ENCODE measurements around the gene RPS5.
A peak's percentile ranks its signal among the peaks of the same experiment; 100 is the strongest.

RPS5 gene

DNA sequence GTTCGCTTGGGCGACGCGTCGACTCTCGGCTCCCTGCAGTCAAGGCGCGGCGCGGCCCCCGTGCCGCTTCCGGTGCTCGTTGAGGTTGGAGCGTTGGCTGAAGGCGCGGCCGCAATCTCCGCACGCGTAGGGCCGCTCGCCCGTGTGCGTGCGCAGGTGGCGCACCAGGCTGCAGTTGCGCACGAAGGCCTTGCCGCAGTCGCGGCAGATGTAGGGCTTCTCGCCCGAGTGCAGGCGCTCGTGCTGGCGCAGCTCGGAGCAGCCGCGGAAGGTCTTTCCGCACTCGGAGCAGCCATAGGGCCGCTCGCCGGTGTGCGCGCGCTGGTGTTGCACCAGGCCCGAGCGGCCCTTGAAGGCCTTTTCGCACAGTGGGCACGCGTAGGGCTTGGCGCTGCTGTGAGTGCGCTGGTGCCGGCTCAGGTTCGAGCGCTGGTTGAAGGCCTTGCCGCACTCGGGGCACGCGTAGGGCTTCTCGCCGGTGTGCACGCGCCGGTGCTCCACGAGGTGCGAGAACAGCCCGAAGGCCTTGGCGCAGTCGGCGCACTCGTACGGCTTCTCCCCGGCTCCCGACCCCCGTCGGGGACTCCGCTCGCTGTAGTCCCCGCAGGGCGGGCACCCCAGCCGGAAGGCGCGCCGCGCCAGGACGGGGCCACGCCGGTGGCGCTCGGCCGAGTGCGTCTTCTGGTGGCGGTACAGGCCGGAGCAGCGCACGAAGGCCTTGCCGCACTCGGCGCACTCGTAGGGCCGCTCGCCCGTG lies 19.2 kb upstream of the RPS5 start:
- H2BK12ac ChIP-seq (ENCODE audit: low read length) = no peak overlapping the region
- no peak overlapping the region for H2AFZ ChIP-seq (ENCODE audit: low read length)
- H3K36me3 ChIP-seq (replicated peaks in 1 of 2; ENCODE audit: control insufficient read depth in 2 of 2, insufficient read depth in 2 of 2, low read length in 2 of 2) = peaks cover 8 to 17% of the 10 kb centered on the region in 2 donors
- no peak overlapping the region for H2BK120ac ChIP-seq (ENCODE audit: low read depth, low read length)
- H2BK15ac ChIP-seq (ENCODE audit: low read length) = no peak overlapping the region
- H4K8ac ChIP-seq (ENCODE audit: low read depth, low read length) = no peak overlapping the region
- no peak overlapping the region for H3K27ac ChIP-seq (replicated peaks; ENCODE audit: low read length)
- peaks cover 5% of the 10 kb centered on the region for H3K79me1 ChIP-seq (ENCODE audit: low read depth, low read length)
- no peaks in the 10 kb centered on the region for H3K9me3 ChIP-seq (replicated peaks in 1 of 2; ENCODE audit: control insufficient read depth in 2 of 2, insufficient read depth in 1 of 2, low read depth in 1 of 2, low read length in 2 of 2)
- no peak overlapping the region for H3K4me3 ChIP-seq (ENCODE audit: low read length in 2 of 2)
- DNase-seq (ENCODE audit: low spot score) = no peak
- no peak overlapping the region for H3K4me2 ChIP-seq (ENCODE audit: insufficient read depth, low read length, poor library complexity, severe bottlenecking)
- H3K4ac ChIP-seq (ENCODE audit: low read length) = no peak overlapping the region
- no CpG with 5 or more reads among the region's 106 CpGs for WGBS, 2 donors (ENCODE audit: extremely low coverage in 2 of 2, insufficient read length in 2 of 2, insufficient replicate concordance in 1 of 2)
- no peak overlapping the region for H2AK5ac ChIP-seq (ENCODE audit: low read depth, low read length)
- no peak overlapping the region for H3K18ac ChIP-seq (ENCODE audit: low read length)
- H3K27me3 ChIP-seq (ENCODE audit: control insufficient read depth in 3 of 3, insufficient read depth in 3 of 3, low read depth in 1 of 3, low read length in 3 of 3) = no peaks in the 10 kb centered on the region
- H3K14ac ChIP-seq (ENCODE audit: low read length) = no peak overlapping the region
- no peak overlapping the region for H2BK5ac ChIP-seq (ENCODE audit: low read length)
- H3K9ac ChIP-seq (ENCODE audit: low read depth, low read length, poor library complexity) = no peak overlapping the region
- peak overlapping the region; percentile 31 for H3K23ac ChIP-seq (ENCODE audit: low read depth, low read length, poor library complexity)
- no peak overlapping the region for H4K91ac ChIP-seq (ENCODE audit: low read depth, low read length, poor library complexity)
- H3K4me1 ChIP-seq (ENCODE audit: control insufficient read depth in 2 of 2, insufficient read depth in 1 of 2, low read depth in 1 of 2, low read length in 2 of 2) = no peaks in the 10 kb centered on the region

DNA sequence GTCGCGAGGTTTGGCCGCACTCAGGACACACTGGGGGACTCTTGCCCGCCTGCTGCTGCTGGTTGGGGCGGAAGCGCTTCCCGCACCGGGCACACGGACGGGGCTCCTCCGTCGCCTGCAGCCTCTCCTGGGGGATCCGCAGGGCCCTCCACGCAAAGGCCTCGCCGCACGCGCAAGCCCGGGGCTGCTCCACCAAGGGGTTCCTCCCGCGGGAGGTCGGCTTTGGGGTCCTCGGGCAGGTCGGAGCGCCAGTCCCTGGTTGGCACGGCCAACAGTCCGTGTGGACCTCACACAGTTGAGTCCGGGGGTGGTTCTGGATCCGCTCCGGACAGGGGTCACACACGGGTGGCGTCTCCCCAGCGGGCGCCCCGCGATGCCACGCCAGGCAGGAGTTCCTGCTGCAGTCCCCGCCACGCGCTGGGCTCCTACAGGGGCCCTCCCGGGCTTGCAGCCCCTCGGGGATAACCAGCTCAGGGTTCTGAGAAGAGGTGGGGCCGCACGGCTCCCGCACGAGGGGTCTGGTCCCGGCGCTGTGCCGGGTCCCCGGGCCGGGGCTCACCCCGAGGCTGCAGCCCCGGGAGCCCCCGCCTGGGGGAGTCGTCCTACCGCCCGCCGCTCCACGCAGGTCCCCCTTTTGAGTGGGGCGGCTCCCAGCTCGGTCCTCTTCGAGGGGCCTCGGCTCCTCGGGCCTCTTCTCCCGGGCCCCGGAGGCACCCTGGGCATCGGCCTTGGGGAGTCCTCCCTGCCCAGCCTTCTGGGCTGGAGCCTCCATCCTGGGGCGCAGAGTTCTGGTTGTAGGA lies 18.3 kb upstream of the RPS5 start:
- WGBS, 2 donors (ENCODE audit: extremely low coverage in 2 of 2, insufficient read length in 2 of 2, insufficient replicate concordance in 1 of 2) = no CpG with 5 or more reads among the region's 68 CpGs

DNA sequence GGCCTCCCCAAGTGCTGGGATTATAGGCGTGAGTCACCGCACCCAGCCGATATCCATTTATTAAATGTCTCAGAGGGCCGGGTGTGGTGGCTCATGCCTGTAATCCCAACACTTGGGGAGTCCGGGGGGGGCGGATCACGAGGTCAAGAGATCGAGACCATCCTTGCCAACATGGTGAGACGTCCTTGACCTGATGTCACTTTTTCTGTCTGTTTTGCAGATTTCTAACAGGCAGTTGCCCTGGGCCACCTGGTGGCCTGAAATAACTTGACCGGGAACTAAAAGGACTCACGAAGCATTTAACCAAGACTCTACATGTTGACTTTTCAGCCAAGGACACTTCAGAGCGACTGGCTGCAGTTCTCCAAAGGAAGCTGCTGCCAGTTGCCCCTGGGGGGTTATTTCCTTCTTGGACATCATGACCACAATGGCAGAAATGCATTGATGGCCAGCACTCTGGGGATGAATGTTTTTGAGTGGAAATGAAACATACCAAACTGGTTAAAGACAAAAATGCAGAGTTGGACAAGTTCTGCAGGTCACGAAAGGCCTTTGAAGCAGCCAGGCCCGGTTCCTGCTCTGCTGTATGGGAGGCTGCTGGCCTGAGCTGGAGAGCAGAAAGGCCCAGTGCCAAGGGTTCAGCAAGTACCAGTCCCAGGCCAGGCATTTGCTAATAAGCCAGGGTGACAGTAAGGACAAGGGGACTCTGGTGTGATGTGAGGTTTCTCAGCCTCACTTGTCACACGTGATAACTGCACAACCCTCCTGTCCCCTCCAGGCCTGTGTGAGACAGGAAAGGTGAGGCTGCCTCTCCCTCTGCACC lies 14.5 kb upstream of the RPS5 start:
- Histone ChIP-seq H4K8ac (ENCODE audit: low read depth, low read length) (no peak overlapping the region), H3K27ac (replicated peaks; ENCODE audit: low read length) (no peak overlapping the region), H3K4ac (ENCODE audit: low read length) (no peak overlapping the region), H3K9me3 (replicated peaks in 1 of 2; ENCODE audit: control insufficient read depth in 2 of 2, insufficient read depth in 1 of 2, low read depth in 1 of 2, low read length in 2 of 2) (no peaks in the 10 kb centered on the region), H3K4me1 (ENCODE audit: control insufficient read depth in 2 of 2, insufficient read depth in 1 of 2, low read depth in 1 of 2, low read length in 2 of 2) (no peaks in the 10 kb centered on the region), H3K9ac (ENCODE audit: low read depth, low read length, poor library complexity) (no peak overlapping the region), H2BK12ac (ENCODE audit: low read length) (no peak overlapping the region), H3K4me3 (ENCODE audit: low read length in 2 of 2) (peak overlapping the region in 1 of 2 donors; percentile 23), H3K14ac (ENCODE audit: low read length) (no peak overlapping the region), H3K27me3 (ENCODE audit: control insufficient read depth in 3 of 3, insufficient read depth in 3 of 3, low read depth in 1 of 3, low read length in 3 of 3) (no peaks in the 10 kb centered on the region), H3K36me3 (replicated peaks in 1 of 2; ENCODE audit: control insufficient read depth in 2 of 2, insufficient read depth in 2 of 2, low read length in 2 of 2) (peaks cover 3 to 8% of the 10 kb centered on the region in 2 donors), H4K91ac (ENCODE audit: low read depth, low read length, poor library complexity) (no peak overlapping the region), H3K18ac (ENCODE audit: low read length) (no peak overlapping the region), H3K4me2 (ENCODE audit: insufficient read depth, low read length, poor library complexity, severe bottlenecking) (no peak overlapping the region), H3K79me1 (ENCODE audit: low read depth, low read length) (peaks cover 1% of the 10 kb centered on the region), H2AK5ac (ENCODE audit: low read depth, low read length) (no peak overlapping the region), H2BK120ac (ENCODE audit: low read depth, low read length) (no peak overlapping the region), H3K23ac (ENCODE audit: low read depth, low read length, poor library complexity) (no peak overlapping the region), H2BK5ac (ENCODE audit: low read length) (peak overlapping the region; percentile 84), H2AFZ (ENCODE audit: low read length) (no peak overlapping the region), H2BK15ac (ENCODE audit: low read length) (no peak overlapping the region)
- WGBS, 2 donors (ENCODE audit: extremely low coverage in 2 of 2, insufficient read length in 2 of 2, insufficient replicate concordance in 1 of 2) = no CpG with 5 or more reads among the region's 15 CpGs
- no peak for DNase-seq (ENCODE audit: low spot score)

More for the DNA sequence above, 18.3 kb upstream of the RPS5 start:
- no peak overlapping the region for H2BK5ac ChIP-seq (ENCODE audit: low read length)
- H2BK12ac ChIP-seq (ENCODE audit: low read length) = no peak overlapping the region
- peaks cover 5% of the 10 kb centered on the region for H3K79me1 ChIP-seq (ENCODE audit: low read depth, low read length)
- H4K8ac ChIP-seq (ENCODE audit: low read depth, low read length) = no peak overlapping the region
- no peak overlapping the region for H3K9ac ChIP-seq (ENCODE audit: low read depth, low read length, poor library complexity)
- H3K4me1 ChIP-seq (ENCODE audit: control insufficient read depth in 2 of 2, insufficient read depth in 1 of 2, low read depth in 1 of 2, low read length in 2 of 2) = no peaks in the 10 kb centered on the region
- DNase-seq (ENCODE audit: low spot score) = no peak
- peaks cover 8 to 17% of the 10 kb centered on the region in 2 donors for H3K36me3 ChIP-seq (replicated peaks in 1 of 2; ENCODE audit: control insufficient read depth in 2 of 2, insufficient read depth in 2 of 2, low read length in 2 of 2)
- H3K9me3 ChIP-seq (replicated peaks in 1 of 2; ENCODE audit: control insufficient read depth in 2 of 2, insufficient read depth in 1 of 2, low read depth in 1 of 2, low read length in 2 of 2) = no peaks in the 10 kb centered on the region
- no peak overlapping the region for H2AK5ac ChIP-seq (ENCODE audit: low read depth, low read length)
- H3K23ac ChIP-seq (ENCODE audit: low read depth, low read length, poor library complexity) = no peak overlapping the region
- no peak overlapping the region for H2BK15ac ChIP-seq (ENCODE audit: low read length)
- no peak overlapping the region for H3K14ac ChIP-seq (ENCODE audit: low read length)
- H3K27me3 ChIP-seq (ENCODE audit: control insufficient read depth in 3 of 3, insufficient read depth in 3 of 3, low read depth in 1 of 3, low read length in 3 of 3) = no peaks in the 10 kb centered on the region
- H3K18ac ChIP-seq (ENCODE audit: low read length) = no peak overlapping the region
- no peak overlapping the region for H3K4me3 ChIP-seq (ENCODE audit: low read length in 2 of 2)
- no peak overlapping the region for H2AFZ ChIP-seq (ENCODE audit: low read length)
- H2BK120ac ChIP-seq (ENCODE audit: low read depth, low read length) = no peak overlapping the region
- H3K4me2 ChIP-seq (ENCODE audit: insufficient read depth, low read length, poor library complexity, severe bottlenecking) = no peak overlapping the region
- H3K4ac ChIP-seq (ENCODE audit: low read length) = no peak overlapping the region
- H4K91ac ChIP-seq (ENCODE audit: low read depth, low read length, poor library complexity) = no peak overlapping the region
- H3K27ac ChIP-seq (replicated peaks; ENCODE audit: low read length) = no peak overlapping the region

All from neuronal stem cell (in vitro differentiated cells).